Parathyroid adenoma (tissue), 2 donors: ENCODE measurements around the gene DBH.

ENCODE experiments used
- H2AFZ ChIP-seq: fragments of 300-600 bp; sonication (generic); one replicate; pipeline ENCODE4 v1.7.0; 2017; ENCODE audit warnings: antibody characterized with exemption, mild to moderate bottlenecking
- H3K27ac ChIP-seq: fragments of 300-600 bp; sonication (generic); one replicate; pipeline ENCODE4 v1.7.0; 2017
- H3K27me3 ChIP-seq: fragments of 300-600 bp; sonication (generic); one replicate; pipeline ENCODE4 v1.7.0; 2017; ENCODE audit warnings: low read length; ENCODE audit not compliant: control insufficient read depth, insufficient read depth
- H3K36me3 ChIP-seq: fragments of 300-600 bp; sonication (generic); one replicate; pipeline ENCODE4 v1.7.0; 2017; ENCODE audit warnings: low read length; ENCODE audit not compliant: control insufficient read depth, insufficient read depth
- H3K4me1 ChIP-seq: fragments of 300-600 bp; sonication (generic); one replicate; pipeline ENCODE4 v1.7.0; 2017; ENCODE audit warnings: control low read depth
- H3K4me2 ChIP-seq: fragments of 300-600 bp; sonication (generic); one replicate; pipeline ENCODE4 v1.7.0; 2017; ENCODE audit warnings: low read length
- H3K4me3 ChIP-seq: fragments of 300-600 bp; sonication (generic); one replicate; pipeline ENCODE4 v1.7.0; 2017; ENCODE audit warnings: low read depth, low read length
- H3K79me2 ChIP-seq: fragments of 300-600 bp; sonication (generic); one replicate; pipeline ENCODE4 v1.7.0; 2017; ENCODE audit warnings: control low read depth
- H3K9ac ChIP-seq: fragments of 300-600 bp; sonication (generic); one replicate; pipeline ENCODE4 v1.7.0; 2017; ENCODE audit warnings: mild to moderate bottlenecking
- H3K9me3 ChIP-seq: fragments of 300-600 bp; sonication (generic); one replicate; pipeline ENCODE4 v1.7.0; 2017; ENCODE audit warnings: low read length; ENCODE audit not compliant: control insufficient read depth
- TF ChIP-seq, protein P1 (sequence below): fragments of 300-600 bp; sonication (generic); IDR thresholded peaks from one replicate; pipeline ENCODE4 v1.7.0; 2017; ENCODE audit warnings: antibody characterized with exemption, mild to moderate bottlenecking
- donor health status: primary hyperparathyroidism.

The DBH gene

DNA sequence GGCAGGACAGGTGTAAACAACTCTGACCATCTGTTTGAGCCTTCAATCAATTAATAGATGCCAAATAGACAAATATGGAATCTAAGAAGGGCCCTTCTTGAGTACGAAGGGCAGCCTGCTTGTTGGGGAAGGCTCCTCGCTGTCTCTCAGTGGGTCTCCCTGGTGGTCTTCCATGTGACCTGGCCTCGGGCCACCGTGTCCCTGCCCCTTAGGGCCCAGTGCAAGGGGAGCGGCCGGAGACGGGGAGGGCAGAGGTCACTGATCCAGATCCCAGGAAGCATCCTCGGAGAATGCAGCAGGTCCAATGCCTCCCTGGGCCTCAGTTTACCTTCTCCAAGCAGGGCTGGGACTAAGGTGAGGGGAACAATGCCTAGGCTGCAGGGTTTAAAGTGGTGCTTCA is 2.5 kb downstream of the DBH start:
- no peak overlapping the region for H3K4me2 ChIP-seq
- H3K4me1 ChIP-seq: peaks cover 2% of the 10 kb centered on the region
- no peak overlapping the region for H3K9ac ChIP-seq
- H3K9me3 ChIP-seq: no peaks in the 10 kb centered on the region
- no peaks in the 10 kb centered on the region for H3K27me3 ChIP-seq
- TF ChIP-seq, protein P1, sequence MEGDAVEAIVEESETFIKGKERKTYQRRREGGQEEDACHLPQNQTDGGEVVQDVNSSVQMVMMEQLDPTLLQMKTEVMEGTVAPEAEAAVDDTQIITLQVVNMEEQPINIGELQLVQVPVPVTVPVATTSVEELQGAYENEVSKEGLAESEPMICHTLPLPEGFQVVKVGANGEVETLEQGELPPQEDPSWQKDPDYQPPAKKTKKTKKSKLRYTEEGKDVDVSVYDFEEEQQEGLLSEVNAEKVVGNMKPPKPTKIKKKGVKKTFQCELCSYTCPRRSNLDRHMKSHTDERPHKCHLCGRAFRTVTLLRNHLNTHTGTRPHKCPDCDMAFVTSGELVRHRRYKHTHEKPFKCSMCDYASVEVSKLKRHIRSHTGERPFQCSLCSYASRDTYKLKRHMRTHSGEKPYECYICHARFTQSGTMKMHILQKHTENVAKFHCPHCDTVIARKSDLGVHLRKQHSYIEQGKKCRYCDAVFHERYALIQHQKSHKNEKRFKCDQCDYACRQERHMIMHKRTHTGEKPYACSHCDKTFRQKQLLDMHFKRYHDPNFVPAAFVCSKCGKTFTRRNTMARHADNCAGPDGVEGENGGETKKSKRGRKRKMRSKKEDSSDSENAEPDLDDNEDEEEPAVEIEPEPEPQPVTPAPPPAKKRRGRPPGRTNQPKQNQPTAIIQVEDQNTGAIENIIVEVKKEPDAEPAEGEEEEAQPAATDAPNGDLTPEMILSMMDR: no peak
- no peaks in the 10 kb centered on the region for H3K36me3 ChIP-seq
- no peak overlapping the region for H2AFZ ChIP-seq
- H3K4me3 ChIP-seq: no peak overlapping the region
- no peaks in the 10 kb centered on the region for H3K79me2 ChIP-seq
- no peak overlapping the region for H3K27ac ChIP-seq

DNA sequence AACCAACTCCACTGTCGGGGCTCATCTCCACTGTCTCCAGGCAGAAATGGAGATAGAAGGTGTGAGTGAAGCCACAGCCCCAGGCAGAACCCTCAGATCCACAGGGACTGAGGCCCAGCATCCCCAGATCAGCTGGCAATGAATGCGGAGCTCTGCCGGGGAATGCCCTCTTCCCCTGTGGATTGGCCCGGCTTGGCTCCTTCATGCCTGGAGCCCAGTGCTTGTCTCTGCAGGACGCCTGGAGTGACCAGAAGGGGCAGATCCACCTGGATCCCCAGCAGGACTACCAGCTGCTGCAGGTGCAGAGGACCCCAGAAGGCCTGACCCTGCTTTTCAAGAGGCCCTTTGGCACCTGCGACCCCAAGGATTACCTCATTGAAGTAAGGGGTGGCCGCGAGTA is 3.5 kb downstream of the DBH start:
- H3K9me3 ChIP-seq: no peaks in the 10 kb centered on the region
- H3K36me3 ChIP-seq: no peaks in the 10 kb centered on the region
- H3K4me1 ChIP-seq: no peaks in the 10 kb centered on the region
- no peaks in the 10 kb centered on the region for H3K27me3 ChIP-seq
- no peak overlapping the region for H2AFZ ChIP-seq
- H3K4me2 ChIP-seq: no peak overlapping the region
- TF ChIP-seq, protein P1: no peak
- H3K4me3 ChIP-seq: no peak overlapping the region
- no peak overlapping the region for H3K9ac ChIP-seq
- H3K27ac ChIP-seq: no peak overlapping the region
- H3K79me2 ChIP-seq: no peaks in the 10 kb centered on the region

DNA sequence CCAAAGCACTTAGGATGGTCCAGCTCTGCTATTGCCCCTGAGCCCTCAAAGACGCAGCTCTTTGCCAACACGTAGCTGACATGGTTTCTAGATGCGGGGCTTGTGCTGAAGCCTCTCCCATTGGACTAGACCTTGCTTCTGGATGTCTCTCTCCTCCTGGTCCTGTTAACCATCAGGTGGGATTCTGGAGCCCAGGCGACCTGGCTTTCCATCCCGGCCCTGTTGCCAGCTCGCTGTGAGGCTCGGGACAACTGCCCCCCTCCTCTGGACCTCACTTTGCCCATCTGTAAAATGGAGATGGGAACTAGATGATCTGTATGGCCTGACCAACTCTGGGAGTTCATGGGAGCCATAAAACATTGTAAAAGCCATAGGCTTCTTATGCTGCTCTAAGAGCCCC is 4.0 kb downstream of the DBH start:
- H3K79me2 ChIP-seq: no peaks in the 10 kb centered on the region
- no peak overlapping the region for H3K27ac ChIP-seq
- no peaks in the 10 kb centered on the region for H3K9me3 ChIP-seq
- no peak overlapping the region for H3K9ac ChIP-seq
- H3K4me3 ChIP-seq: no peak overlapping the region
- H2AFZ ChIP-seq: no peak overlapping the region
- H3K36me3 ChIP-seq: no peaks in the 10 kb centered on the region
- H3K4me1 ChIP-seq: no peaks in the 10 kb centered on the region
- no peak overlapping the region for H3K4me2 ChIP-seq
- H3K27me3 ChIP-seq: no peaks in the 10 kb centered on the region
- TF ChIP-seq, protein P1: no peak

DNA sequence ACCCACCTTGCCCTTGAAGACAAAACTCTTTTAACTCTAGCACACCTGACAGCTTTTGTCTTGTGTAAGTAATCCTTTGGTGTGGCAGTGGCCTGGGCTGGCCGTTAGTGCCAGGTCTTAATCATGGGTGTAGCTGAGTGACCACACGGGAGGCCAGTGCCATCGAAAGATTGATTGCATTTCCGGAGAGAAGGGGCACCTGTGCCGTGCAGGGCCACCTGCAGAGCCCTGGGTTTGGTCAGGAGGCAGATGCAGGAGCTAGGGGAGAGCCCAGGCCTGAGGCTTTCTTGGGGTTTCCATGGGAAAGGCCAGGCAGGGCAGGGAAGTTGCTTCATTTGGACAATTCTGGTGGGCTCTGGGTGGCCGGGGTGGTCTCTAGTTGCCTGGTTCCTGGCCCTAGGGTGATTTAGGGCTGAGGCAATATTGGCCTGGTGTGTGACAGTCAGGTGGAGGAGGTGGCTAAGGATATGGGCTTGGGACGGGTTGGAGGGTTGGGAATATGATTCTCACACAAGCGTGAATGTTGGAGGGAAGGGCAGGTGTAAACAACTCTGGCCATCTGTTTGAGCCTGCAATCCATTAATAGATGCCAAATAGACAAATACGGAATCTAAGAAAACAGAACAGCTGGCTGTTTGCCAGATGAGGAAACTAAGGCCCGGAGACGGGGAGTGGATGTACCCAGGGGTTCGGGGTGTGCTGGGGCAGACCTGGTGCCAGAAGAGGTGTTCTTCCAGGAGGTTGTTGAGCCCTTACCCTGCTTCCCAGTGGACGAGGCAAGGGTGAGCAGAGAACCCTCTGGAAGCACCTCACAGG is 4.6 kb downstream of the DBH start:
- Histone ChIP-seq H3K4me1 (no peaks in the 10 kb centered on the region), H3K9me3 (no peaks in the 10 kb centered on the region), H3K36me3 (no peaks in the 10 kb centered on the region), H3K27ac (no peak overlapping the region), H3K9ac (no peak overlapping the region), H3K27me3 (no peaks in the 10 kb centered on the region), H3K4me3 (no peak overlapping the region), H2AFZ (no peak overlapping the region), H3K79me2 (no peaks in the 10 kb centered on the region), H3K4me2 (no peak overlapping the region)
- TF ChIP-seq, protein P1: no peak

DNA sequence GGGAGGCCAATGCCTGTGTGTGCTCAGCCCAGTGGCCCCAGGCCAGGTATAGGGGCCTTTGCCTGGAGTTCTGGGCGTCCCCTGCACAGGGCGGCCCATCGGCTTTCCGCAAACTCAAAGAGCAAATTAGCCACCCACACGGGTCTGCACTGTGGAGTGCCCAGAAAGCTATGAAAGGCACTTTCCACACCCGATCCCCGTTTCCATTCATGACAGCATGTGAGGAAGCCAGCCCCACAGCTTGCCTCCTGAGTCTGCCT is 5.2 kb downstream of the DBH start:
- H2AFZ ChIP-seq: no peak overlapping the region
- no peaks in the 10 kb centered on the region for H3K36me3 ChIP-seq
- no peaks in the 10 kb centered on the region for H3K4me1 ChIP-seq
- TF ChIP-seq, protein P1: no peak
- H3K4me2 ChIP-seq: no peak overlapping the region
- no peaks in the 10 kb centered on the region for H3K9me3 ChIP-seq
- H3K27ac ChIP-seq: no peak overlapping the region
- H3K4me3 ChIP-seq: no peak overlapping the region
- H3K9ac ChIP-seq: no peak overlapping the region
- no peaks in the 10 kb centered on the region for H3K79me2 ChIP-seq
- no peaks in the 10 kb centered on the region for H3K27me3 ChIP-seq
